Measurements from ENCODE around the gene CLNK.

GRCh38 chr4:10506077-10506476 is 178.5 kb downstream of the CLNK start:
- no peak for TF ChIP-seq POLR2A (IDR thresholded peaks at IDR 0.05)
- TF ChIP-seq, protein P1, sequence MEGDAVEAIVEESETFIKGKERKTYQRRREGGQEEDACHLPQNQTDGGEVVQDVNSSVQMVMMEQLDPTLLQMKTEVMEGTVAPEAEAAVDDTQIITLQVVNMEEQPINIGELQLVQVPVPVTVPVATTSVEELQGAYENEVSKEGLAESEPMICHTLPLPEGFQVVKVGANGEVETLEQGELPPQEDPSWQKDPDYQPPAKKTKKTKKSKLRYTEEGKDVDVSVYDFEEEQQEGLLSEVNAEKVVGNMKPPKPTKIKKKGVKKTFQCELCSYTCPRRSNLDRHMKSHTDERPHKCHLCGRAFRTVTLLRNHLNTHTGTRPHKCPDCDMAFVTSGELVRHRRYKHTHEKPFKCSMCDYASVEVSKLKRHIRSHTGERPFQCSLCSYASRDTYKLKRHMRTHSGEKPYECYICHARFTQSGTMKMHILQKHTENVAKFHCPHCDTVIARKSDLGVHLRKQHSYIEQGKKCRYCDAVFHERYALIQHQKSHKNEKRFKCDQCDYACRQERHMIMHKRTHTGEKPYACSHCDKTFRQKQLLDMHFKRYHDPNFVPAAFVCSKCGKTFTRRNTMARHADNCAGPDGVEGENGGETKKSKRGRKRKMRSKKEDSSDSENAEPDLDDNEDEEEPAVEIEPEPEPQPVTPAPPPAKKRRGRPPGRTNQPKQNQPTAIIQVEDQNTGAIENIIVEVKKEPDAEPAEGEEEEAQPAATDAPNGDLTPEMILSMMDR (IDR thresholded peaks at IDR 0.05): no peak
